AG10803 (cell line): ENCODE results near the gene VEPH1.
A peak's percentile ranks its signal among the peaks of the same experiment; 100 is the strongest.

Experiments used
- DNase-seq: peaks from one replicate; pipeline ENCODE4 v3.0.0; 2010; ENCODE audit warnings: low read depth
- H3K4me3 ChIP-seq: 2 replicates; pipeline ENCODE4 v1.5.1; 2011; ENCODE audit warnings: mild to moderate bottlenecking, low read length, control low read depth
- CTCF ChIP-seq: conservative IDR thresholded peaks from 2 replicates; pipeline ENCODE4 v1.5.1; 2011; ENCODE audit warnings: mild to moderate bottlenecking, low read length, control low read depth, inconsistent platforms

The VEPH1 gene

GRCh38 chr3:157465741-157466140, 37.5 kb downstream of the VEPH1 start:
- TF ChIP-seq CTCF: no peak

GRCh38 chr3:157464321-157464720, 38.9 kb downstream of the VEPH1 start:
- DNase-seq: no peak
- no peak for TF ChIP-seq CTCF
- H3K4me3 ChIP-seq: no peak overlapping the region

More at GRCh38 chr3:157465741-157466140, 37.5 kb downstream of the VEPH1 start:
- H3K4me3 ChIP-seq: no peak overlapping the region
- peak; percentile 67 for DNase-seq

GRCh38 chr3:157463816-157464215, 39.4 kb downstream of the VEPH1 start:
- TF ChIP-seq CTCF: no peak
- DNase-seq: no peak
- no peak overlapping the region for H3K4me3 ChIP-seq

GRCh38 chr3:157460253-157460652, 43.0 kb downstream of the VEPH1 start:
- DNase-seq: peak; percentile 67
- no peak overlapping the region for H3K4me3 ChIP-seq
- no peak for TF ChIP-seq CTCF

- no peak overlapping the region for H3K4me3 ChIP-seq
- DNase-seq: no peak
- TF ChIP-seq CTCF: no peak
Observed at GRCh38 chr3:157459706-157460105, 43.5 kb downstream of the VEPH1 start.

- H3K4me3 ChIP-seq: no peak overlapping the region
- no peak for TF ChIP-seq CTCF
- DNase-seq: no peak
Observed at GRCh38 chr3:157453824-157454223, 49.4 kb downstream of the VEPH1 start.

- no peak overlapping the region for H3K4me3 ChIP-seq
- no peak for DNase-seq
- TF ChIP-seq CTCF: no peak
Observed at GRCh38 chr3:157452097-157452496, 51.1 kb downstream of the VEPH1 start.
